Gastrocnemius medialis (tissue), 4 donors: ENCODE results near the gene CDK17.

Source experiments
- POLR2A ChIP-seq, 2 donors: fragments of 450-650 bp; IDR thresholded peaks; one replicate each; pipeline ENCODE4 v1.6.1; 2017; ENCODE audit warnings: antibody characterized with exemption in 2 of 2, mild to moderate bottlenecking in 2 of 2, moderate library complexity in 2 of 2
- TF ChIP-seq, protein P1 (sequence below), 5 experiments: fragments of 450-650 bp in 3 of 5; fragments of 200-600 bp in 2 of 5; sonication (generic) in 2 of 5; IDR thresholded peaks in 4 of 5; conservative IDR thresholded peaks in 1 of 5; 1 replicate in 4 of 5; 2 replicates in 1 of 5; pipeline ENCODE4 v1.5.1; 2016 to 2019; ENCODE audit warnings: antibody characterized with exemption in 5 of 5, mild to moderate bottlenecking in 3 of 5, moderate library complexity in 3 of 5

DNA sequence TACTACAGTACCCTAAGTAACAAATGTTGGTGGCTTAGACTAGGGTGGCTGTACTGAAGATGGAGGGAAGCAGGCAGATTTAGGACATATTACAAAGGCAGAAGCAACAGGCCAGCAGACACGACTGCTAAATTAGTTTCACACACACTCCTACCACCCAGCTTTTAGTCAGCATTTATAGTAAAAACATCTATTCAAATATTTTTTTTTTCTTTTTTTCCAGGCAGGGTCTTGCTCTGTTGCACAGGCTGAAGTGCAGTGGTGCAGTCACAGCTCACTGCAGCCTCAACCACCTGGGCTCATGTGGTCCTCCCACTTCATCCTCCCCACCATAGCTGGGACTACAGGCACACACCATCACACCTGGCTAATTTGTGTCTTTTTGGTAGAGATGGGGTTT, 72.9 kb downstream of the CDK17 start:
- TF ChIP-seq POLR2A (IDR thresholded peaks at IDR 0.05): no peak
- TF ChIP-seq, protein P1, sequence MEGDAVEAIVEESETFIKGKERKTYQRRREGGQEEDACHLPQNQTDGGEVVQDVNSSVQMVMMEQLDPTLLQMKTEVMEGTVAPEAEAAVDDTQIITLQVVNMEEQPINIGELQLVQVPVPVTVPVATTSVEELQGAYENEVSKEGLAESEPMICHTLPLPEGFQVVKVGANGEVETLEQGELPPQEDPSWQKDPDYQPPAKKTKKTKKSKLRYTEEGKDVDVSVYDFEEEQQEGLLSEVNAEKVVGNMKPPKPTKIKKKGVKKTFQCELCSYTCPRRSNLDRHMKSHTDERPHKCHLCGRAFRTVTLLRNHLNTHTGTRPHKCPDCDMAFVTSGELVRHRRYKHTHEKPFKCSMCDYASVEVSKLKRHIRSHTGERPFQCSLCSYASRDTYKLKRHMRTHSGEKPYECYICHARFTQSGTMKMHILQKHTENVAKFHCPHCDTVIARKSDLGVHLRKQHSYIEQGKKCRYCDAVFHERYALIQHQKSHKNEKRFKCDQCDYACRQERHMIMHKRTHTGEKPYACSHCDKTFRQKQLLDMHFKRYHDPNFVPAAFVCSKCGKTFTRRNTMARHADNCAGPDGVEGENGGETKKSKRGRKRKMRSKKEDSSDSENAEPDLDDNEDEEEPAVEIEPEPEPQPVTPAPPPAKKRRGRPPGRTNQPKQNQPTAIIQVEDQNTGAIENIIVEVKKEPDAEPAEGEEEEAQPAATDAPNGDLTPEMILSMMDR (IDR thresholded peaks at IDR 0.05 in 4 of 5, conservative IDR thresholded peaks at IDR 0.05 in 1 of 5): no peak
